Caco-2 (cell line): Measurements from ENCODE around the gene RIPOR2. TPM values are rescaled to one million over a fixed set of nuclear protein-coding genes. Genes with fewer than 3 reads are reported as not detected.

ENCODE experiments used
- BruUV-seq: library from RNA; stranded (reverse); fragments of 400-500 nt; replicated peaks from 2 replicates; lab custom pipeline; 2021; lab: Mats Ljungman, UMichigan
- CTCF ChIA-PET: fragments of 300-600 bp; sonication (Branson Sonifier 250); formaldehyde crosslinking; loops from one replicate; lab custom pipeline; 2022; ENCODE audit warnings: antibody characterized with exemption; lab: Charles Lee
- POLR2A ChIA-PET: fragments of 300-600 bp; sonication (Branson Sonifier 250); formaldehyde crosslinking; loops from one replicate; lab custom pipeline; 2022; ENCODE audit warnings: antibody characterized with exemption; lab: Charles Lee
- DNase-seq, 2 experiments: peaks; one replicate each; pipeline versions ENCODE4 v3.0.0 to v3.0.0-alpha.2; 2020 to 2022
- H3K27me3 ChIP-seq: replicated peaks from 2 replicates; pipeline ENCODE4 v1.6.0; 2011; ENCODE audit warnings: low read length; ENCODE audit not compliant: control insufficient read depth, insufficient read depth
- H3K36me3 ChIP-seq: 2 replicates; pipeline ENCODE4 v1.5.1; 2011; ENCODE audit warnings: low read length; ENCODE audit not compliant: control insufficient read depth, insufficient read depth
- H3K4me1 ChIP-seq: fragments of 250-450 bp; sonication (Bioruptor Pico); 2 replicates; pipeline ENCODE4 v1.5.1; 2020; ENCODE audit warnings: mild to moderate bottlenecking
- H3K4me3 ChIP-seq: 2 replicates; pipeline ENCODE4 v1.5.1; 2011; ENCODE audit warnings: low read depth, mild to moderate bottlenecking, control low read depth, low read length
- H3K9me3 ChIP-seq: fragments of 250-450 bp; sonication (Bioruptor Pico); 2 replicates; pipeline ENCODE4 v1.5.1; 2020; ENCODE audit warnings: mild to moderate bottlenecking, moderate library complexity
- H3K27ac Mint-ChIP-seq: one replicate; pipeline ENCODE4 v1.8.0; 2022; ENCODE audit warnings: mixed read lengths; ENCODE audit not compliant: unreplicated experiment
- H3K27me3 Mint-ChIP-seq: one replicate; pipeline ENCODE4 v1.8.0; 2022; ENCODE audit warnings: mixed read lengths; ENCODE audit not compliant: insufficient read depth, unreplicated experiment
- H3K36me3 Mint-ChIP-seq: one replicate; pipeline ENCODE4 v1.8.0; 2022; ENCODE audit warnings: mild to moderate bottlenecking, mixed read lengths; ENCODE audit not compliant: insufficient read depth, unreplicated experiment
- H3K4me1 Mint-ChIP-seq: one replicate; pipeline ENCODE4 v1.8.0; 2022; ENCODE audit warnings: low read depth, mixed read lengths; ENCODE audit not compliant: unreplicated experiment
- H3K4me3 Mint-ChIP-seq: one replicate; pipeline ENCODE4 v1.8.0; 2022; ENCODE audit warnings: mild to moderate bottlenecking, moderate library complexity, mixed read lengths; ENCODE audit not compliant: unreplicated experiment
- H3K9me3 Mint-ChIP-seq: one replicate; pipeline ENCODE4 v1.8.0; 2022; ENCODE audit warnings: mixed read lengths; ENCODE audit not compliant: unreplicated experiment
- intact Hi-C: fragments of 100-400 bp; cut with micrococcal nuclease; formaldehyde crosslinking; loops from one replicate; pipeline ENCODE4 v1.10.0; 2022; ENCODE audit not compliant: unreplicated experiment
- total RNA-seq: library from RNA; stranded (reverse); gene quantifications from 2 replicates; pipeline ENCODE4 v1.2.3, GENCODE V29; 2022
- TF ChIP-seq, protein P1 (sequence below), 2 experiments: fragments of 200-600 bp in 1 of 2; IDR thresholded peaks; 1 replicate in 1 of 2; 2 replicates in 1 of 2; pipeline versions ENCODE4 v1.5.1 to v1.8.0; 2011 to 2022; ENCODE audit warnings: antibody characterized with exemption in 1 of 2, control low read depth in 1 of 2, inconsistent platforms in 1 of 2, low read depth in 1 of 2, low read length in 1 of 2, mild to moderate bottlenecking in 1 of 2, moderate library complexity in 1 of 2; ENCODE audit not compliant: insufficient read depth in 1 of 2, severe bottlenecking in 1 of 2, unreplicated experiment in 1 of 2

RIPOR2 gene
- total RNA-seq, 1 experiment from 2014 or later, result 0.64 TPM

DNA sequence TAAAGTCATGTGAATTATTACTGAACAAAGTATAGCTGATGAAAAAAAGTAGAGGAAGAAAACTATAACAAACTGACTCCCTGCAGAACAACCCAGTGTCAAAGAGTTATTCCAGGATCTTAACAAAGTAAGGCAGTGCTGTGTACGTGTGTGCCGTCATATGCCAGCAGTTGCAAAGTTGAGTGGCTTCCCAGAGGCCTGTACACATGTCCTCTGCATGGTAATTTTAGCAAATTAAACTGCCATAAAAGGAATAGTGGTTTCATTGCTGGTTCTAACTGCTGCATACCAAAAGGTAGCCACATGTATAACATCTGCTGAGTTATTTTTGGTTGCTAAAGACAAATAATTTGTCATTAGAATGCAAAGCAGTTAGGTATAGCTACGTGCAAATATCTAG, 44.8 kb downstream of the RIPOR2 start:
- Mint-ChIP-seq H3K27ac (no peak overlapping the region), H3K36me3 (no peaks in the 10 kb centered on the region), H3K4me3 (no peak overlapping the region), H3K4me1 (no peaks in the 10 kb centered on the region), H3K9me3 (no peaks in the 10 kb centered on the region), H3K27me3 (no peaks in the 10 kb centered on the region)
- no peaks in the 10 kb centered on the region for H3K9me3 ChIP-seq
- TF ChIP-seq, protein P1, sequence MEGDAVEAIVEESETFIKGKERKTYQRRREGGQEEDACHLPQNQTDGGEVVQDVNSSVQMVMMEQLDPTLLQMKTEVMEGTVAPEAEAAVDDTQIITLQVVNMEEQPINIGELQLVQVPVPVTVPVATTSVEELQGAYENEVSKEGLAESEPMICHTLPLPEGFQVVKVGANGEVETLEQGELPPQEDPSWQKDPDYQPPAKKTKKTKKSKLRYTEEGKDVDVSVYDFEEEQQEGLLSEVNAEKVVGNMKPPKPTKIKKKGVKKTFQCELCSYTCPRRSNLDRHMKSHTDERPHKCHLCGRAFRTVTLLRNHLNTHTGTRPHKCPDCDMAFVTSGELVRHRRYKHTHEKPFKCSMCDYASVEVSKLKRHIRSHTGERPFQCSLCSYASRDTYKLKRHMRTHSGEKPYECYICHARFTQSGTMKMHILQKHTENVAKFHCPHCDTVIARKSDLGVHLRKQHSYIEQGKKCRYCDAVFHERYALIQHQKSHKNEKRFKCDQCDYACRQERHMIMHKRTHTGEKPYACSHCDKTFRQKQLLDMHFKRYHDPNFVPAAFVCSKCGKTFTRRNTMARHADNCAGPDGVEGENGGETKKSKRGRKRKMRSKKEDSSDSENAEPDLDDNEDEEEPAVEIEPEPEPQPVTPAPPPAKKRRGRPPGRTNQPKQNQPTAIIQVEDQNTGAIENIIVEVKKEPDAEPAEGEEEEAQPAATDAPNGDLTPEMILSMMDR (IDR thresholded peaks at IDR 0.05; ENCODE audit: insufficient read depth in 1 of 2, low read depth in 1 of 2, low read length in 1 of 2, severe bottlenecking in 1 of 2, unreplicated experiment in 1 of 2), result no peak
- BruUV-seq, result no TSS peak
- H3K4me3 ChIP-seq, result no peak overlapping the region
- no peaks in the 10 kb centered on the region for H3K27me3 ChIP-seq
- no peaks in the 10 kb centered on the region for H3K4me1 ChIP-seq
- H3K36me3 ChIP-seq, result no peaks in the 10 kb centered on the region
- DNase-seq, result no peak
- POLR2A ChIA-PET, result no interaction called here
- CTCF ChIA-PET, result no interaction called here
- intact Hi-C loops, result no loop called here

DNA sequence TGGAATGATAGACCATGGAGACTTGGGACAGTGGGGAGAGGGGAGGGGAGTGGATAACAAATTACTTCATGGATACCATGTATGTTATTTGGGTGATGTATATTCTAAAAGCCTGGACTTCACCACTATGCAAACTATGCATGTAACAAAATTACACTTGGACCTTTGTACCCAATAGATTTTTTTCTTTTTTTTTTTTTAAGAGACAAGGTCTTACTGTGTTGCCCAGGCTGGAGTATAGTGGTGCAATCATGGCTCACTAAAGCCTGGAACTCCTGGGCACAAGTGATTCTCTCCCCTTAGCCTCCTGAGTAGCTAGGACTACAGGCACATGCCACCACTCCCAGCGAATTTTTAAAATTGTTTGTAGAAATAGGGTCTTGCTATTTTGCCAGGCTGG, 45.3 kb downstream of the RIPOR2 start:
- Mint-ChIP-seq H3K36me3 (no peaks in the 10 kb centered on the region), H3K4me1 (no peaks in the 10 kb centered on the region), H3K27ac (no peak overlapping the region), H3K9me3 (no peaks in the 10 kb centered on the region), H3K4me3 (no peak overlapping the region), H3K27me3 (no peaks in the 10 kb centered on the region)
- no peaks in the 10 kb centered on the region for H3K9me3 ChIP-seq
- ChIA-PET CTCF (no interaction called here), POLR2A (no interaction called here)
- BruUV-seq, result no TSS peak
- DNase-seq, result no peak
- H3K36me3 ChIP-seq, result no peaks in the 10 kb centered on the region
- H3K4me3 ChIP-seq, result no peak overlapping the region
- intact Hi-C loops, result no loop called here
- H3K27me3 ChIP-seq, result no peaks in the 10 kb centered on the region
- TF ChIP-seq, protein P1 (IDR thresholded peaks at IDR 0.05; ENCODE audit: insufficient read depth in 1 of 2, low read depth in 1 of 2, low read length in 1 of 2, severe bottlenecking in 1 of 2, unreplicated experiment in 1 of 2), result no peak
- no peaks in the 10 kb centered on the region for H3K4me1 ChIP-seq

DNA sequence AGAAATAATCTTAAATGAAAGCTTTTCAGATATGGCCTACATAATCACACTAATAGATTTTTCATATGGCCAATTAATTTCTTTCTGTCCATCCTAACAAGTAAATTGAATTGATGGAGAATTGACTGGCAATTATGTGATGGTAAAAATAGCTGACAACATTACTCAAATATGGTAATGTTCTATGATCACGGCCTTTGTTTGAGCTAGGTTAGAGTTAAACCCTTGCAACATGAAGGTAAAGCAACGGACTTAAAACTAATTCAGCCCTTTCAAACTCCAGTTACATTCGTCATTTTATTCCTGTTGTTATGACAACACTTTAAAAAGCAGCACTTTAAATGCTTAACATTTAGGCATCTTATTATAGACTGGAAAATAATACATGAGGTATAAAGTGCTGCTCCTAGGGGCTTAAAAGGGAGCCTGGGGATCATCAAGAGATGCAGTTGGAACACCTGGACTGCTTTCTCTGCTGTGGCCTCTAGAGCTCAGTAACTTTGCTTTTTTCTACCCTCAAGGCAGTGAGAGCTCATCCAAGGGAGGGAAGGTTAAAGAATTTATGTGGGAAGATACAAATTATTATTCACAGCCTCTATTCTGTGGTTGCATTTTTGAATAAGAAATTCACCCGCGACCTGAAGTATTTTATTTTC, 46.9 kb downstream of the RIPOR2 start:
- TF ChIP-seq, protein P1 (IDR thresholded peaks at IDR 0.05; ENCODE audit: insufficient read depth in 1 of 2, low read depth in 1 of 2, low read length in 1 of 2, severe bottlenecking in 1 of 2, unreplicated experiment in 1 of 2), result no peak
- Mint-ChIP-seq H3K36me3 (no peaks in the 10 kb centered on the region), H3K9me3 (no peaks in the 10 kb centered on the region), H3K4me3 (no peak overlapping the region), H3K27me3 (no peaks in the 10 kb centered on the region), H3K4me1 (no peaks in the 10 kb centered on the region), H3K27ac (no peak overlapping the region)
- POLR2A ChIA-PET, result no interaction called here
- no TSS peak for BruUV-seq
- Histone ChIP-seq H3K36me3 (no peaks in the 10 kb centered on the region), H3K4me3 (no peak overlapping the region), H3K27me3 (no peaks in the 10 kb centered on the region), H3K4me1 (no peaks in the 10 kb centered on the region), H3K9me3 (no peaks in the 10 kb centered on the region)
- intact Hi-C loops, result no loop called here
- CTCF ChIA-PET, result no interaction called here
- no peak for DNase-seq
